Activated T-helper 1 cell treated with Interleukin-2 at 50 U/mL for 16 hours (primary cell): ENCODE results near the gene FRY.

Experiments
- DNase-seq: peaks from one replicate; pipeline ENCODE4 v3.0.0-alpha.2; 2020; ENCODE audit warnings: low read depth

FRY gene

GRCh38 chr13:32086791-32087441, 55.3 kb downstream of the FRY start:
- no peak for DNase-seq

- DNase-seq, result no peak
Observed at GRCh38 chr13:32087955-32088747, 56.6 kb downstream of the FRY start.

GRCh38 chr13:32092496-32092895, 60.9 kb downstream of the FRY start:
- DNase-seq, result no peak

GRCh38 chr13:32093006-32093405, 61.4 kb downstream of the FRY start:
- no peak for DNase-seq

GRCh38 chr13:32098272-32098671, 66.7 kb downstream of the FRY start:
- DNase-seq, result no peak

GRCh38 chr13:32105653-32106313, 74.2 kb downstream of the FRY start:
- no peak for DNase-seq

- no peak for DNase-seq
Observed at GRCh38 chr13:32107474-32107873, 75.9 kb downstream of the FRY start.

- DNase-seq, result no peak
Observed at GRCh38 chr13:32107973-32108372, 76.4 kb downstream of the FRY start.

- DNase-seq, result no peak
Observed at GRCh38 chr13:32113532-32113931, 82.0 kb downstream of the FRY start.

- no peak for DNase-seq
Observed at GRCh38 chr13:32114284-32114950, 82.8 kb downstream of the FRY start.

GRCh38 chr13:32115066-32115465, 83.5 kb downstream of the FRY start:
- DNase-seq, result no peak

GRCh38 chr13:32116210-32116609, 84.6 kb downstream of the FRY start:
- DNase-seq, result no peak

GRCh38 chr13:32117001-32117400, 85.4 kb downstream of the FRY start:
- no peak for DNase-seq

GRCh38 chr13:32117701-32118100, 86.1 kb downstream of the FRY start:
- DNase-seq, result no peak

- DNase-seq, result no peak
Observed at GRCh38 chr13:32121316-32121715, 89.7 kb downstream of the FRY start.

GRCh38 chr13:32124743-32125142, 93.2 kb downstream of the FRY start:
- no peak for DNase-seq

GRCh38 chr13:32125221-32125689, 93.7 kb downstream of the FRY start:
- DNase-seq, result no peak

GRCh38 chr13:32125751-32126150, 94.2 kb downstream of the FRY start:
- no peak for DNase-seq

GRCh38 chr13:32126278-32126677, 94.7 kb downstream of the FRY start:
- no peak for DNase-seq

GRCh38 chr13:32126756-32127155, 95.2 kb downstream of the FRY start:
- DNase-seq, result no peak

- DNase-seq, result no peak
Observed at GRCh38 chr13:32127691-32128090, 96.1 kb downstream of the FRY start.

- no peak for DNase-seq
Observed at GRCh38 chr13:32134241-32135055, 102.9 kb downstream of the FRY start.
